Effector CD4-positive, alpha-beta T cell (primary cell): ENCODE data around the gene ZNF723. TPM values are rescaled to one million over a fixed set of nuclear protein-coding genes. Genes with fewer than 3 reads are reported as not detected.
"Not testable (repeated sequence)": the region's sequence is repeated elsewhere in the genome, so short reads cannot be mapped to it uniquely, and the experiment has no call there.

Experiments used
- DNase-seq: peaks from one replicate; pipeline ENCODE4 v3.0.0-alpha.2; 2020
- total RNA-seq: gene quantifications from one replicate; lab custom pipeline; 2026; lab: John Stamatoyannopoulos, UW

The ZNF723 gene
- total RNA-seq = not detected

GRCh38 chr19:22832031-22832762, at the start of gene ZNF723:
TSS of gene ZNF723 (plus strand) at chr19:22832291. CDS start at chr19:22832380, 89 bp downstream.
- no peak for DNase-seq

- DNase-seq = no peak
Measured at GRCh38 chr19:22783651-22784410, 48.3 kb upstream of the ZNF723 start, which contains the start of gene ZNF99. TSS of gene ZNF99 (minus strand) at chr19:22784151. CDS start at chr19:22784016, 135 bp downstream.

- not testable (repeated sequence) for DNase-seq
Measured at GRCh38 chr19:22792863-22793262, 39.2 kb upstream of the ZNF723 start.

- no peak for DNase-seq
Measured at GRCh38 chr19:22797040-22797439, 35.1 kb upstream of the ZNF723 start.

- DNase-seq = no peak
Measured at GRCh38 chr19:22806418-22806817, 25.7 kb upstream of the ZNF723 start.

GRCh38 chr19:22807061-22807835, 24.8 kb upstream of the ZNF723 start:
- no peak for DNase-seq

GRCh38 chr19:22814124-22814523, 18.0 kb upstream of the ZNF723 start:
- DNase-seq = no peak

GRCh38 chr19:22831211-22831610, 880 bp upstream of the ZNF723 start:
- no peak for DNase-seq

GRCh38 chr19:22857713-22858320, 25.7 kb downstream of the ZNF723 start:
- not testable (repeated sequence) for DNase-seq

GRCh38 chr19:22882797-22883196, 50.7 kb downstream of the ZNF723 start:
- no peak for DNase-seq

GRCh38 chr19:22893855-22894270, 61.8 kb downstream of the ZNF723 start:
- no peak for DNase-seq

GRCh38 chr19:22901431-22902130, 69.5 kb downstream of the ZNF723 start:
- DNase-seq = no peak
